HG02571 (cell line): ENCODE results near the gene KCTD16.

Experiments
- ATAC-seq: cut with Tn5 transposase; IDR thresholded peaks from one replicate; pipeline ENCODE4 v1.9.1; 2021; ENCODE audit warnings: mild to moderate bottlenecking, moderate library complexity; ENCODE audit not compliant: unreplicated experiment

The KCTD16 gene

GRCh38 chr5:144170276-144171024 is at the start of gene KCTD16, which contains the start of gene YIPF5:
Gene KCTD16 (plus strand): TSS chr5:144170873.
Gene YIPF5 (minus strand): TSS chr5:144170659. CDS start chr5:144169955, 704 bp downstream.
- ATAC-seq: peak; percentile 99

GRCh38 chr5:144121577-144121976 is 49.1 kb upstream of the KCTD16 start:
- ATAC-seq: no peak

- no peak for ATAC-seq
These were observed 48.6 kb upstream of the KCTD16 start for GRCh38 chr5:144122081-144122480.

GRCh38 chr5:144122641-144123040 is 48.0 kb upstream of the KCTD16 start:
- ATAC-seq: no peak

GRCh38 chr5:144125163-144125726 is 45.4 kb upstream of the KCTD16 start:
- no peak for ATAC-seq

- no peak for ATAC-seq
These were observed 44.0 kb upstream of the KCTD16 start for GRCh38 chr5:144126707-144127106.

- no peak for ATAC-seq
These were observed 41.8 kb upstream of the KCTD16 start for GRCh38 chr5:144128844-144129243.

GRCh38 chr5:144130306-144130705 is 40.4 kb upstream of the KCTD16 start:
- ATAC-seq: no peak

GRCh38 chr5:144131261-144131660 is 39.4 kb upstream of the KCTD16 start:
- ATAC-seq: no peak

GRCh38 chr5:144133050-144133633 is 37.5 kb upstream of the KCTD16 start:
- ATAC-seq: no peak

GRCh38 chr5:144134194-144134826 is 36.4 kb upstream of the KCTD16 start:
- no peak for ATAC-seq

GRCh38 chr5:144135113-144135762 is 35.4 kb upstream of the KCTD16 start:
- no peak for ATAC-seq

- no peak for ATAC-seq
These were observed 31.1 kb upstream of the KCTD16 start for GRCh38 chr5:144139586-144139985.

GRCh38 chr5:144141585-144141984 is 29.1 kb upstream of the KCTD16 start:
- no peak for ATAC-seq

- ATAC-seq: peak; percentile 93
These were observed 28.4 kb upstream of the KCTD16 start for GRCh38 chr5:144142139-144142823.

- ATAC-seq: no peak
These were observed 27.9 kb upstream of the KCTD16 start for GRCh38 chr5:144142824-144143162.

GRCh38 chr5:144143625-144144024 is 27.0 kb upstream of the KCTD16 start:
- ATAC-seq: no peak

- ATAC-seq: no peak
These were observed 25.5 kb upstream of the KCTD16 start for GRCh38 chr5:144144956-144145751.

GRCh38 chr5:144151026-144151425 is 19.6 kb upstream of the KCTD16 start:
- ATAC-seq: no peak

- ATAC-seq: no peak
These were observed 13.9 kb upstream of the KCTD16 start for GRCh38 chr5:144156767-144157171.
